Measurements from ENCODE around the gene SLC1A2.

DNA sequence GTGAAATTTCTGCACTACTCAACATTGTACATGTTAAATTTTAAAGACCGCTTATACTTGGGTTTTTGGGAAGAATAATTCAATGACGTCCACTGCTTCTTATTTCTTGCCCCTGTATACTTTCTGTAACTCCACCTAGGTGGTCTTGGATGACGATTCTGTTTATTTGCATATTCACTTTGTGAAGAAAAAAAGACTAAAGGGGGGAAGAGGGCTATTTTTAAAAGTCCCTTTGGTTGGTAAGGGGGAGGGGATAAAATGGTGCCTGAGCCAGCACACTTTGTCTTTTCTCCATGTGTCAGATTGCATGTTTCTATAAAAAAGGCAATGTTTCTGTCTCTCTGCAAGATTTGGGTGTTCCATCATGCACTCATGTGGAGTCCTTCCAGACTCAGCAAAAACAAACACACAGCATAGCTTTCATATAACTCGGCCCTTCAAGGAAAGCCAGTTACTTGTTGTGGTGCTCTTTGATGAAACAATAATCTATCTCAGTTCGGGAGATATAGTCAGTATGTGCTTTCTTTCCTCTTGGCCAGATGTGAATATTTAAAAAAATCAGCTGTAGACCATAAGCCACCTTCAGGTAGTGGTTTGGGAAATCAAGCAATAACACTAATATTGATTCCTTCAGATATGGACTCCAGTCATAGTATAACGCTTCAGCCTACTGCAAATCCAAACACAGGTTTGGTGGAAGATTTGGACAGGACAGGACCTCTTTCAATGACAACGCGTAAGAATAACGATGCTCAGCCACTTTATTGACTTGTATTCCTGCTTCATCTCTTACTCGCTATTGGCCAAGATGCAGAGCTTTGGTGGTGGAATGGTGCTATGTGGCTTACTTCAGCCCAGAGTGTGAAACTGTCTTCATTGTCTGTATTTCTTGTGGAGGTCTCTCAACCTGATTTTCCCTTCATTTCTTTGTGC is 211.6 kb downstream of the SLC1A2 start:
- TF ChIP-seq, protein P1, sequence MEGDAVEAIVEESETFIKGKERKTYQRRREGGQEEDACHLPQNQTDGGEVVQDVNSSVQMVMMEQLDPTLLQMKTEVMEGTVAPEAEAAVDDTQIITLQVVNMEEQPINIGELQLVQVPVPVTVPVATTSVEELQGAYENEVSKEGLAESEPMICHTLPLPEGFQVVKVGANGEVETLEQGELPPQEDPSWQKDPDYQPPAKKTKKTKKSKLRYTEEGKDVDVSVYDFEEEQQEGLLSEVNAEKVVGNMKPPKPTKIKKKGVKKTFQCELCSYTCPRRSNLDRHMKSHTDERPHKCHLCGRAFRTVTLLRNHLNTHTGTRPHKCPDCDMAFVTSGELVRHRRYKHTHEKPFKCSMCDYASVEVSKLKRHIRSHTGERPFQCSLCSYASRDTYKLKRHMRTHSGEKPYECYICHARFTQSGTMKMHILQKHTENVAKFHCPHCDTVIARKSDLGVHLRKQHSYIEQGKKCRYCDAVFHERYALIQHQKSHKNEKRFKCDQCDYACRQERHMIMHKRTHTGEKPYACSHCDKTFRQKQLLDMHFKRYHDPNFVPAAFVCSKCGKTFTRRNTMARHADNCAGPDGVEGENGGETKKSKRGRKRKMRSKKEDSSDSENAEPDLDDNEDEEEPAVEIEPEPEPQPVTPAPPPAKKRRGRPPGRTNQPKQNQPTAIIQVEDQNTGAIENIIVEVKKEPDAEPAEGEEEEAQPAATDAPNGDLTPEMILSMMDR (IDR thresholded peaks at IDR 0.05): no peak
- no peak for TF ChIP-seq POLR2A (IDR thresholded peaks at IDR 0.05; ENCODE audit: low read depth)
- no peak for TF ChIP-seq EP300 (IDR thresholded peaks at IDR 0.05)
- TF ChIP-seq POLR2AphosphoS5 (IDR thresholded peaks at IDR 0.05): no peak
